GM19238 (cell line): Measurements from ENCODE around the gene DMBT1.

Source experiments
- DNase-seq: peaks from one replicate; pipeline ENCODE4 v3.0.0; 2011; ENCODE audit warnings: low spot score; ENCODE audit not compliant: insufficient read length

Gene DMBT1

DNA sequence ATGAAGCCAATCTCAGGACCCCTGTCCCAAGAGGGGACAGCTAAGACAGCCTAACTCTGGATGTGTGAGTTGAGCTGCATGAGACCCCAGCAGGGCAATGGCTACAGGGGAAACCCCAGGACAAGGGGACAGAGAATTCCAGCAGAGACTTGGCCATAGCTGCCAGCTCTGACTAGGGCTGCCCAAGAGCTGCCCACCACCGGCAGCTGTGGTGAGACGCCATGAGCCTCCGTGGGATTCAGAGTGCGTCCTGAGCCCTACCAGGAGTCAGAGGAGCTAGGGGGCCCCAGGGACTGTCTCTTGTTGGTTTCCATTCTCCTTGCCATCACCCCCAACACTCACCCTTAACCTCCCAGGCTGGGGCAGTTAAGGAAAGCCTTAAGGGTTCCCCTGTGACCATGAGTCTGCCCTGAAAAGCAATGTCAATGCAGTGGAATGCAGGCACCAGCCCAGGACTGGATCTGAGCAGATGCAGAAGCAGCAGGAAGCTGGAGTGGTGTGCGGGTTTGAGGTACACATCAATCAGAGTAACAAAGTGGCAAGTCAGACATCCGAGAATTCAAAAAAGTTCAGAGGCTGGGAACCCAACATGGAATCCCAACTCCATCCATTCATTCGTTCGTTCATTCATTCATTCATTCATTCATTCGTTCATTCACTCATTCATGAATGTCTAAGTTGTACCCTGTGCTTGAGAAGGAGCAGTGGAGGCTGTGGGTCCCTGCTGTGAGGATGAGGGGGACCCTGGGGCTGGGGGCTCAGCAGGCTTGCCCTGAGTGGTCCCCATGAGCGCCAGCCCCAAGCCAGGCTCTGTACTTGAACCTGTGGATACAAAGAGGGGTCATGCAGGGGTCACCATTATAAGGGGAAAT is 86.2 kb downstream of the DMBT1 start:
- no peak for DNase-seq

DNA sequence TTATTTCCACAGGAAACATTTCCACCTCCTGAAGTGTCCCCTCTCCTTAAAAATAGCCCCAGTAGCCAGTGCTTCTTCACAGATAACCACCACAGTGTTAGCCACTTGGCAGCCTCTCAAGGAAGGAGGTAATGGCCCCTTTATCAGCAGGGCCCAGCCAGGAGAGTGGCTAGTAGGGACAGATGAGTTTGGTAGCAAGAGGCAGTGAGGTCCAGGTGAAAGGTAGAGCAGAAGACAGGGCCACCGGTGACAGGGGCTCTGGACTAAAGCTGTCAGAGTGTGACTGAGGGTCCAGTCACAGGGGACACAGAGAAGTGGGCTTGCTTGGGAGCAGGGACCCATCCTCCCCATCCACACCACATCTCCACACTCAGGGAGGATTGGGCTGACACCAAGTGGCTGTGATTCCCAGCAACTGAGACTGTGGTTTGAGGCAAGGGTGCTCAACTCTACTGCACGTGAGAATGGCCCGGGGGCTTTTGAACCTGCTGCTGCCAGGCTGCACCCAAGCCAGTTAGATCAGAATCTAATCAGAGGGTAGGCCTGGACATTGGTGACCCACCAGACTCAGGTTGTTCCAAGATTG is 86.9 kb downstream of the DMBT1 start:
- no peak for DNase-seq

DNA sequence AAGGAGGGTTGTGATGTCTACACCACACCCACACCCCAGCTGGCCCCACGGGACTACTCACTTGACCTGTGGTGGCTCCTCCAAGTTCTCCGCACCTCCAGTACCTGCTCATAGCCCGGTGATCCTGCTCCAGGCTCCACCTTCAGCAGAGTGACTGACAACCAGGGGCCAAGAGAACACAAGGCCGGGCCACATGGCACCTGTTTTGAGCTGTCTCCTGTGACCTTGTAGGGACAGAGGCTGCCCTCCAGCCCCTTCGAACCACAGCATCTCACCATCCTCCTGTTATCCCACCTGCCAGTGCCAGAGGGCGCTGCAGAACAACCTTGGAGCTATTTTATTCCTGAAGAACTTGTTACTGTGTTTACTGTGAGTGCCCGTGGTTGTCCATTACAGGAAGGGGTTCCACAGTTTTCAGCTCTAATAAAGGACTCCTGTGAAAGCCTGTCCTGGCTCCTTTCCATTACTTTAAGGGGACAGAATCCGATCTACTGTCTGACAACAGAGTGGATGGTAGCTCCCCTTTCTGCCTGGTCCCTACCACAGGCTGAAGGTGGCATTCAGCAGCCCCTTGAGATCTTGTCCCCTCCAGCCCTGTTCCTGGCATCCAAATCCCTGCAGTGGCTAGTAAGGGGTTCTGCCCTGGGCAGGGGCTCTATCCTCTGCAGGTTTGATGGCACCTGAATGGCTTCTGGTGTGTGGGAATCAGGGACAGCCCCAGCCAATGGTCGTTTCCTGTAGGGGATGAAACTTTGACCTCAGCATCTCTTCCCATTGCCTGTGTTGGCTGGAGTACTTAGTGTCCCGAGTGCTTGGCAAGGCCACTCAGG is 88.3 kb downstream of the DMBT1 start:
- peak; percentile 14 for DNase-seq

DNA sequence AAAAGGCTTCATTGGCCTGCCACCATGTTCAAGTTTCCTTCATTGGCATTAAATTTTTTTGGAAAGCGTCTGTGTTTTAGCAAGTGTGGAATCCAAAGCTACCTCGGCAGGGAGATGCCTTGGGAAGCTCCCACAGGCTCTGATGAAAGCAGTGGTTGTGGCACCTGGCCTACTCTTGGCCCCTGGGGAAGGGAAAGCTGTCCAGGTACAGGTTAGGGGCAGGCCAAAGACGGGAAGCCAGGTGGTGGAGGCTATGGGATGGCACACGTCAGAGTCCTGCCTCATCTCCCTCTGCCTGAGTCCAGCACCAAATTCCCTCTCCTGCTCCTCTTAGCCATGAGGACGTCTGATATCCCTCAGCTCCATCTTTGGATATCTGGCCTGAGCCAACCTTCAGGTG is 89.3 kb downstream of the DMBT1 start:
- no peak for DNase-seq

DNA sequence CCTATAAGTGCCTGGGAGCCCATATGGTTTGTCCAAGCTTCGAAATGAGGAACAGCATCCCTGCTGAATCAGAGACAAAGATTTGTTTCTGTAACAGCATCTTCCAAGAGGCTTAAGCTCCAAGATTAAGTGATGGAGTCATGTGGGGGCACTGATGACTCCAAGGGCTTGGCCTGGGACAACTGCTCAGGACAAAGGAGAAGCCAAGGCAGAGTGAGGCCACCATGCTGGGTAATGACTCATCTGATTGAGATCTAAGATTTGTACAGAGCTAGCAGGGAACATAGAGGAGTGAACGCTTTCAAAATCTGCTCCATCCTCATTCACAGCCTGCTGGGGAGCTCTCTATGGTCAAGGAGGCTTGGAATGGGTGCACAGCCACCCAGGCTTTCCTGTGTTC is 89.8 kb downstream of the DMBT1 start:
- DNase-seq = no peak

DNA sequence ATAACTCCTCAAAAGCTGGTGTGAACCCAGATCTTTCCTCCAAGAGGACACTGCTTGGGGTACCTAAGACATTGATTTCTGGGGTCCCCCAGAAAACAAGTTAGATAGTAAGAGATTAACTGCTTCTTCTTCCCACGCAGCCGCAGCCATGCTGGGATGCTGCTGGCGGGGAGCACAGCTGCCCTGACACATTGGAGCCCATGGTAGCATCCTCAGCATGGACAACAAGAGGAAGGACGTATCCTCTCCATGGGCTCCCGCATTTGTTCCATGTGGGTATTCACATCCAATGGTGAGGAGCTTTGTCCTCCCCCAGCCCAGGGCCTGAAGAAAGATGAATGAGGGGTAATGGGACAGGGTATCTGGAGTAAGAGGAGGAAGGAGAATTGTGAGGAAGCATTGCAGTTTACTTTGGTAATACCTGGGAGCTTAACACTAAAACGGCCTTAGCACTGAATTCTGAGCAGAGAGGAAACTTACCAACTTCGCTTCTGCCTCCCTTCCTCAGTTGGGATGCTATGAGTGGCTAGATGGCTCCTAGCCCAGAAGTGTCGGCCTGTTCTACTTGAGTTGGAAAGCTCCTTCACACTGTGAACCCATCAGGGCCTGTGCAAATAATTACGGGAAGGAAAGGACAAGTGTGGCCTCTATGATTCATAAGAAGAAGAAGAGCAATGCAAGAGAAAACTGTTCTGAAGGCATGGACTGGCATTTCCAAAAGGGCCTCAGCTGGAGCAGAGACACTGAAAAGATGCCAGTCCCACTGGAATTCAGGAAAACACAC is 95.2 kb downstream of the DMBT1 start:
- no peak for DNase-seq

DNA sequence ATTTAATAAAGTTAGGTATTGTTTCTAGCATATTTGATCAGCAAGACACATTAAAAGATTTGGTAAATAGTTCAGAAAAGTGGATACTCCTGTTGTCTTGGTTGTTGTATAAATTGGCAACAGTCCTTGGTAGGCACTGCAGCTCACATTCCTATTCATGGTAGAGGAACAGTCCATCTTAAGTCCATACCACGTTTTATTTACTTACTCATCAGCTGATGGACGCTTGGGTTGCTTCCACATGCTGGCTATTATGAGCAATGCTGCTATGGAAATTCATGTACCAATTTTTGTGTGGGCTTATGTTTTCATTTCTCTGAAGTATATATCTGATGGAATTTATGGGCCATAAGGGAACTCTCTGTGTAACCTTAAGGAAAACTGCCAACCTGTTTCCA is 95.8 kb downstream of the DMBT1 start:
- no peak for DNase-seq

DNA sequence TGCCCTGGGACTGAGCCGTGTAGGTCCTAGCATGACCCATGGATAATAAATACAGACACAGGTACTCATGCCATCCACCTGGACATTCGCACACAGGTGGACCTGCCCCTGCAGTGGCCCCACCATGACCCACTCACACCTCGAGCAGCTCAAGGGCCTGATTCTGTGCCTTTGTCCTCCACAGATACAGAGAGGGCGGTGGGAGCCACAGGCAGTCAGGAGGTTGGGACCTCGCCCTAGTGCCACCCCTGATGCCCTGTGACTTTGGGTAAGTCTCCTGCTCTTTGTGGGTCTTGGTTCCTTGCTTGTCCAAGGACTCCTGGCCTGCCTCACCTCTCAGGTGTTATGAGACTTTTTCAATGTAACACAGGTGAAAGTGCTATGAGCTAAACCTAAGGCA is 96.2 kb downstream of the DMBT1 start:
- no peak for DNase-seq

DNA sequence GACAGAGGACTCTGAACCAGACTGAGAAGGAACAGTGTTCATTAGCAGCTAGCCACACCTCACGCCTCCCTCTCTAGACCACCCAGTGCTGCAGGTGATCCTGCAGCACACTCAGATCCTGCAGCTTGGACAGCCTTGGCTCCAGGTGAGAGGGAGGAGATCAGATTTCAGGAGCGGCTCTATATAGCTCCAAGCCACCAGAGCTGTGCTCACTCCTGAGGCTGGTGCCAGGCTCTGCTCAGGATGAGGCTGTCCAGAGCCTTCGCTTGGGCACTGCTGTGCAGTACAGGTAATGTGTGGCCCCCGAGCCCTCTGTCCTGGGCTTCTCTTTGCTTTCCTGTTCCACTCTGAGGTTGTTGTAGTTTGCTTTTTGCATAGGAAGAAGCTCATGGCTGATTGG is 96.7 kb downstream of the DMBT1 start:
- no peak for DNase-seq

DNA sequence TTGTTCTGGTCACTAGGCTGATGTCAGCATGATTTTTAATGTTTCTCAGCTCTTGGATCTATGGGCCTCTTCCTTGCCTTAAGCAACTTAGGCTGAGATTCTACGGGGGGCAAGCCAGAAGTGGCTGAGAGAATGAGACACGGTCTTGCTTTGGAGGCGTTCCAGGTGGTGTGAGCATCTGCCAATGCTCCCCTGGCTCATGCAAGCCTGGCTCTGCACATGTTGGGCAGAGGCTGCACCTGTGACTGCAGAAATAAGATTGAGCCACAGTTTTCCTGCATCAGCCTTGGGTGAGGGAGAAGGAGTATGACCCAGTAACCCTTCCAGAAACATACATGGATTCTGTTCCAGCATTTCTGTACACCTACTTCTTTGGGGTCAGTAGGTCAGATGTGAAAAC is 97.2 kb downstream of the DMBT1 start:
- no peak for DNase-seq

DNA sequence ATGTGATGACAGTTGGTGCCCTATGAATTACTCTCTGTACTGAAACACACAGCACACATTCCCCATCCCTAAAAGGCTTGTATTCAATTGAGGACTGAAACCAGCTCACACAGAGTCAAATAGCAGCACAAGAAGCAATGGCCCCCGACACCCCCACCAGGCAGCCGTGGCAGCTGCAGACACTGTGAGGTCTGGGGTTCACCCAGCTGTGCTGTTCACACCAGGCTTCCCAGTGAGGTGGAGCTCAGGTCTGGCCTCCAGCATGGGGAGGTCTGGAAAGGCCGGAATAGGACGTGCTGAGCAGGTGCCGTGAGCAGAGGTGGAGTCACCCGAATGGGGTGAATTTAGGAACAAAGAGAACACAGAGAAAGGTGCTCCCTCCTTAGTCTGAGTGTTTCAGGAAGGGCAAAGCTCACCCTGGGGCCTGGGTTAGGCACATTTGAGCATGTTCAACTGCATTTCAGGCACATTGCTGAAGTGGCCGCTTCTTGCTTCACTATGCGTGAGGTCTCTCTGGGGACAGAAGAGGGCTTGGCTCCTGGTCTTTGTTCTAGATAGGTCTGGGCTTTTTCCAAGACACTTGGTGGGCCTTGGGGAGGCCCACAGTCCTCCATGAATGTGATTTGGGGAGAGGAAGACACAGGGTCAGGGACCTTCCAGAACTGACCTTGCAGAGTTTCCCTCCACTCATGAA is 97.9 kb downstream of the DMBT1 start:
- DNase-seq = no peak

DNA sequence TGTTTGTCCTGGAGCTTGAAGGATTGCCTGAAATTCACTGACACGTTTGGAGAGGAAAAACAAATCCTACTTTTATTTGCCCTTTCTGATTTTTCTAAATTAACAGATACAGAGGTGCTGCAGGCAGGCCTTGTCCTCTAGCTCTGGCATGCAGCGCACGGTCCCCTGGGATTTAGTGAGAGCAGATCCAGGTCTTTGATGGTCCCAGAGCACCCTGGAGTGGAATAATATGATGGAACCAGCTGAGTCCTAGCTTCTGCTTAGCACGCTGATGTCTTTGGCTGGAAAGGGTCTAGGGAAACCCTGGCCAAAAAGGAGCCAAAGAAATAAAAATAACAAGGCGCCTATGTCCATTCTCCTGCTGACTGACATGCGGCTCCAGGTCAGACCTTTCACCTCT is 98.6 kb downstream of the DMBT1 start:
- no peak for DNase-seq

DNA sequence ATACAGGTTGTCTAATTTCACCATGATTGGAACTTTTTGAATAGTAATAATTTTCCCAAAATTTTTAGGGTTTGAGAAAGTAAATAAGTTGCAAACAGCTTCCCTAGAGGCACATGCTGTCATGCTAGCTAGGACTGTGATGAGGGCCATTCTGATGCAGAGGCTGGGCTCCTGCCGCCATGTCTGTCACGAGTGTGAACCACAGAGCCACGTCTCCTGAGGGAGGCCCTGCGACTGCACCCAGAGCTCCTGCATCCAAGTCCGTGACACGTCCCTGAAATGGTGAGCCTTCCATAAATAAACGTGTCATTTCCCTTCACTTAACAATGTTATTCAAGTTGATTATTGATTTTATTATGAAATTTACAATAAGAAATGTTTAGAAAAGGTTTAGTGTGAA is 99.1 kb downstream of the DMBT1 start:
- DNase-seq = no peak

DNA sequence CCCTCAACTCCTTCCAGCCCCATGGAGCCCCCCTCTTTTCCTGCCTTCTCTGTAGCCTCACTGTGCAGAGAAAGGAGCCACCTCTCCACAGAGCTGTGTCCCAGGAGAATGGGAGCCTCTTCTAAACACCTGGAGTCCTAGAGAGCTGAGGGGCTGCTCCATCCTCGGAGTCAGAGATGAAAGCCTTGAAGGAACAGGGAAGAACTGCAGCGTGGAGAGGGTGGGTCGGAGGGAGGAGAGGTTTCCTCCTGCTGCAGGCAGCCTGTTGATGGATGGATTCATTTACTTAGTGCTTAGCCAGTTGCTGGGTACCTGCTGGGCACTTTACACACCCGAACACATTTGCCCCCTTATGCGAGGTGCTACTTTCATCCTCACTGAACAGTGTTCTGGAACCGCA is 100.1 kb downstream of the DMBT1 start:
- no peak for DNase-seq

DNA sequence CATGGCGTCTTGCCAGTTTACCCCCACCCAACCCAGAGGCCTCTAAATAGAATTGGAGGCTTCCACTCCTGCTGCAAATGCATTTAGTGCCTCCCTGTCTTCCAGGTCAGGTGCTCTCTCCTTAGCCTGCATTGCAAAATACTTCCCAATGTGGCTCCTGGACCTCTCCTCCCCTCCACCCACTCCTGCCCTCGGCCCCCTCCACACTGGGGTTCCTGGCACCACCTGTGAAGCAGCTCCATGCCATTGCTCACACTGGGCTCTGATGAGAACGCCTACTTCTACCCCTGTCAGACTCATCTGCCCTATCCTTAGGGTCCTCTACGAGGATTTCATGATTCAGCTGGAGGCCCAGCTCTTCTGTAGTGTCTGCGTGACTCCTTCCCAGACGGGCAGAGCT is 101.7 kb downstream of the DMBT1 start:
- DNase-seq = no peak

DNA sequence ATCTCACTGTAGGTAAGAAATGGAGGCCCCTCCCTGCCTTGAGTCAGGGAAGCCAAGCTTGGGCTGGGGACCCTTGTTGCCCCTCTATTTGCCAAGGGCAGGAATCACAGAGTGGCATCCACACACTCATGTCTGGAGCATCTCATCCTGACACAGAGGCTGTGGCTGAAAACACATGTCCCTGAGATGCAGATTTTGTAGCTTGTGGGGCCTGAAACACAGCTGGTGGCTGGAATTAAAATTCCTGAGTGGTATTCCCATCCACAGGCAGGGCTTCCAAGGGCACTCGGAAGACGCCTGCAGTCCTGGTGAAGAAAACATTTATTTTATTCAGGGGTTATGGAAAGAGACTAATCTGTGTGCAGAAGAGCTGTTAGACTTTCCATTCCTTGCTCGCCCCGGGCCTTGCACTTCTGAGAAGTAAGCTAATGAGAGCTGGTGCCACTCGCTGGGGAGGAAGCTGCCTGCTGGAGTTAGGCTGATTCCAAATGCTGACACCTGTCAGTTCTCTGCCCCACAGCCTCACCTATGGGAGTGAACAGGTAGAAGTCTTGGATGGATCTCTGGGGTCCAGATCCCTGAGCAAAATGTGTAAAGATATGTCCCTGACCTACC is 103.1 kb downstream of the DMBT1 start:
- DNase-seq = no peak

DNA sequence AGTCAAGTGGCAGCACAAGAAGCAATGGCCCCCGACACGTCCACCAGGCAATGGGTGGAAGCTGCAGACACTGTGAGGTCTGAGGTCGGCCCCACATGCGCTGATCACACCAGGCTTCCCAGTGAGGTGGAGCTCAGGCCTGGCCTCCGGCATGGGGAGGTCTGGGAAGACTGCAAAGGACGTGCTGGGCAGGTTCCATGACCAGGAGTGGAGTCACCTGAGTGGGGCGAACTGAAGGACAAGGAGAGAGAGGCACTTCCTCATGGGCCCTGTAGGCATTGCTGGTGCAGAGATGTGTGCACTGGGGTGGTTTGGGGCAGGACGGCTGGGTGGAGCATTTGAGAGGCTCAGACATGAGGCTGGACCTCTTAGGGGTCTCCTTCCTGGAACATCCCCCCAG is 103.9 kb downstream of the DMBT1 start:
- DNase-seq = no peak

DNA sequence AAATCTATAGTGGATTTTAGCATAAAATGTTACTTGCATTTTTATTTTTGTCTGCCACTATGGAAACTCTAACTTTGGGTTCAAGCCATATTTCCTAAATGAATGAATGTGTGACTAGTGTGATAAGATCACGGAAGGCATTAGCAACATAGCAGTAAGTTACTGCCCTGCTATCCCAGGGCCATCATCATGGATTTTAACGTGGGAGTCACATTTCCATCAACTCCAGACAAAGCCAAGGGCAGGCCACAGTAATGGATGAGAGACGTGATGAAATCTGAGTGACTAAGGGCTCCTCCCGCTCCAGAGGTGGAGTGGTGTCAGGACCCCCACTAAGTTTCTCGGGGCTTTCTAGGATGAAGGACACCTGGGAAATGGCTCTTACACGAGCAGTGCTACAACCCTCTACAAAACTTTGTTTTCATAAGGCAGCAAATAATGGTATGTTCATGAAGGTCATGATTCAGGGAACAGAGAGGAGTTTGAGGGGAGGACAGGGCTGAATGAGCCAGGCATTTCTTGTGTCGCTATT is 104.8 kb downstream of the DMBT1 start:
- DNase-seq = no peak

DNA sequence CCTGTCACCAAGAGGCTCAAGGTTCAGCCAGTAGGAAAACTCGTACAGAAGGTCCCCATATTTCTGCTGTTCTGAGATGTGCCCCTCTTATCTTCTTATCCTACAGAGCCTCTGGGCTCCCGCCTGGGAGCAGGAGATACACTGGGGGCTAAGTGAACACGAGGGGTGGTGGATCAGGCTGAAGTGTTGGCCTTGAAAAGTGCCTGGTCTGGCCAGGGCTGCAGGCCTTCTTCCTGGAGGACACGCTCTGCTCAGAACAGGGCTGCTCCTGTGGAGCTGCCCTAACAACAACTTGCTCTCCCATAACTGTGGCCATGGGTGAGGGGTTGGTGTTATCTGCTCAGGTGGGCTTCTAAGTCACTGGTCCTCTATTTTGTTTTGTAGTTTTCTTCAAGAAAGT is 105.4 kb downstream of the DMBT1 start:
- no peak for DNase-seq

DNA sequence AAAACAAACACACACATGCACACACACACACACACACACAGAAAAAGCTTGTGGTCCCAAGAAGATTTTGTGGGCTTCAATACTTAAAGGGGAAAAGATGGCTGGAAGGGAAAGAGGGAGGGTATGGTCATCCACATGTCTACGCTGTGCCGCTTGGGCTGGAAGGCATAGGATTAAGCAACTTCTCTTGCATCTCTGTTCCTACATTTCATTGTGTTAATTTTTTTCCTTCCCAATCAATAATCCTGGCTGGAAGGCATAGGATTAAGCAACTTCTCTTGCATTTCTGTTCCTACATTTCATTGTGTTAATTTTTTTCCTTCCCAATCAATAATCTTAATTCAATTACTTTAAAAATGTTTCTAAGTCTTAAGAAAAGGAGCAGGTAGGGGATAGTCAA is 108.5 kb downstream of the DMBT1 start:
- no peak for DNase-seq
